Mesenchymal stem cell (in vitro differentiated cells and primary cell): Measurements from ENCODE around the gene MDH1.
A peak's percentile ranks its signal among the peaks of the same experiment; 100 is the strongest.

Experiments used
- DNase-seq: peaks from one replicate; pipeline ENCODE4 v3.0.0-alpha.2; 2013
- H2AFZ ChIP-seq: one replicate; pipeline ENCODE4 v1.6.1; 2013; ENCODE audit warnings: low read depth, mild to moderate bottlenecking, control low read depth, inconsistent platforms, low read length, moderate library complexity
- H2AK5ac ChIP-seq: 2 replicates; pipeline ENCODE4 v1.6.1; 2013; ENCODE audit warnings: low read length, moderate library complexity, mild to moderate bottlenecking, inconsistent platforms; ENCODE audit not compliant: severe bottlenecking
- H2BK120ac ChIP-seq: one replicate; pipeline ENCODE4 v1.6.1; 2013; ENCODE audit warnings: low read depth, mild to moderate bottlenecking, inconsistent platforms, low read length, moderate library complexity
- H2BK12ac ChIP-seq, 2 experiments: one replicate each; pipeline ENCODE4 v1.6.1; 2013; ENCODE audit warnings: inconsistent platforms in 2 of 2, low read length in 2 of 2, mild to moderate bottlenecking in 2 of 2, moderate library complexity in 2 of 2, control low read depth in 1 of 2
- H2BK15ac ChIP-seq: one replicate; pipeline ENCODE4 v1.6.1; 2013; ENCODE audit warnings: mild to moderate bottlenecking, low read depth, inconsistent platforms; ENCODE audit not compliant: poor library complexity, severe bottlenecking
- H2BK5ac ChIP-seq: 2 replicates; pipeline ENCODE4 v1.6.1; 2013; ENCODE audit warnings: low read depth, mild to moderate bottlenecking, low read length, control low read depth, inconsistent platforms; ENCODE audit not compliant: poor library complexity, severe bottlenecking
- H3K14ac ChIP-seq, 2 experiments: one replicate each; pipeline ENCODE4 v1.6.1; 2013; ENCODE audit warnings: inconsistent platforms in 2 of 2, low read length in 2 of 2, control low read depth in 1 of 2, mild to moderate bottlenecking in 1 of 2, moderate library complexity in 1 of 2
- H3K18ac ChIP-seq, 2 experiments: one replicate each; pipeline ENCODE4 v1.6.1; 2013; ENCODE audit warnings: inconsistent platforms in 2 of 2, low read length in 2 of 2, control low read depth in 1 of 2, low read depth in 1 of 2, mild to moderate bottlenecking in 1 of 2
- H3K23ac ChIP-seq, 2 experiments: one replicate each; pipeline ENCODE4 v1.6.1; 2013; ENCODE audit warnings: inconsistent platforms in 2 of 2, low read length in 2 of 2, mild to moderate bottlenecking in 2 of 2, moderate library complexity in 2 of 2, control low read depth in 1 of 2
- H3K27ac ChIP-seq: 2 replicates; pipeline ENCODE4 v1.5.1; 2013; ENCODE audit warnings: mild to moderate bottlenecking, moderate library complexity, low read length, control low read depth, inconsistent platforms; ENCODE audit not compliant: poor library complexity, severe bottlenecking
- H3K27me3 ChIP-seq, 2 experiments: 2 replicates each; pipeline versions ENCODE4 v1.6.1 to v1.7.0; 2013; ENCODE audit warnings: low read length in 2 of 2, mild to moderate bottlenecking in 2 of 2, moderate library complexity in 2 of 2, control low read depth in 1 of 2, inconsistent platforms in 1 of 2; ENCODE audit not compliant: control insufficient read depth in 1 of 2, insufficient read depth in 1 of 2
- H3K36me3 ChIP-seq, 2 experiments: 2 replicates each; pipeline versions ENCODE4 v1.6.1 to v1.7.0; 2013; ENCODE audit warnings: low read length in 2 of 2, control low read depth in 1 of 2, inconsistent platforms in 1 of 2, low read depth in 1 of 2, mild to moderate bottlenecking in 1 of 2; ENCODE audit not compliant: insufficient read depth in 2 of 2, control insufficient read depth in 1 of 2
- H3K4ac ChIP-seq, 2 experiments: one replicate each; pipeline ENCODE4 v1.6.1; 2013; ENCODE audit warnings: inconsistent platforms in 2 of 2, low read length in 2 of 2, mild to moderate bottlenecking in 2 of 2, moderate library complexity in 2 of 2, control low read depth in 1 of 2, low read depth in 1 of 2
- H3K4me1 ChIP-seq: 2 replicates; pipeline ENCODE4 v1.6.1; 2013; ENCODE audit warnings: low read depth, low read length, control low read depth; ENCODE audit not compliant: control insufficient read depth, insufficient read depth
- H3K4me2 ChIP-seq: 2 replicates; pipeline ENCODE4 v1.6.1; 2013; ENCODE audit warnings: low read length, mild to moderate bottlenecking, inconsistent platforms; ENCODE audit not compliant: poor library complexity, severe bottlenecking
- H3K4me3 ChIP-seq, 2 experiments: 2 replicates each; pipeline versions ENCODE4 v1.5.1 to v1.7.0; 2013; ENCODE audit warnings: low read length in 2 of 2, mild to moderate bottlenecking in 2 of 2, control low read depth in 1 of 2, low read depth in 1 of 2; ENCODE audit not compliant: insufficient read depth in 1 of 2
- H3K79me1 ChIP-seq: replicated peaks from 2 replicates; pipeline ENCODE4 v1.6.1; 2013; ENCODE audit warnings: mild to moderate bottlenecking, control low read depth, low read length, inconsistent platforms; ENCODE audit not compliant: poor library complexity, severe bottlenecking
- H3K9ac ChIP-seq: 2 replicates; pipeline ENCODE4 v1.7.0; 2013; ENCODE audit warnings: mild to moderate bottlenecking, low read length, moderate library complexity
- H3K9me3 ChIP-seq: 2 replicates; pipeline ENCODE4 v1.7.0; 2013; ENCODE audit warnings: mild to moderate bottlenecking, low read length; ENCODE audit not compliant: control insufficient read depth
- H4K8ac ChIP-seq: one replicate; pipeline ENCODE4 v1.6.1; 2013; ENCODE audit warnings: inconsistent platforms, mild to moderate bottlenecking, low read length, moderate library complexity
- H4K91ac ChIP-seq: one replicate; pipeline ENCODE4 v1.6.1; 2013; ENCODE audit warnings: mild to moderate bottlenecking, low read length, inconsistent platforms
- WGBS: methylation state at CpG from one replicate; pipeline ENCODE4 v1.1.7; 2013; ENCODE audit warnings: mixed read lengths; 5-methylcytosine and 5-hydroxymethylcytosine counted together

MDH1 gene

DNA sequence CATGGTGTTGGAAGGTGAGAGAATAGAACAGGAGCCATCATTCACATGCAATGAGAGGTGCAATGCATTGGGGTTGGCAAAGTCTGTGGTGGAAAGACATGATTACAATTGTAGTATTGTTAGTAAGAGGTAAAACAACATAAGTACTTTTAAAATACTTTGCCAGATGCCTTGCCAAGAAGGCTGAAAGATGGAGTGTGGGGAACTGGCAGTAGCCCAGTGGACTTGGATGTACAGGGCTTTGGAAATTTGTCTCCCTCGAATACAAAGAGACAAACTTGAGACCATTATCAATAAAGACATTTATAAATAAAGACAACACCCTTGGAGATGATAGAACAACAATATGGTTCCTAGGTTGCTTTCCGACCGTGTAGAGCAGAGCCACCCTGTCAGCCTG, 62.0 kb downstream of the MDH1 start:
- H3K4me3 ChIP-seq, result no peak overlapping the region
- H4K91ac ChIP-seq, result no peak overlapping the region
- no peak overlapping the region for H3K18ac ChIP-seq
- no peak overlapping the region for H3K27ac ChIP-seq
- no peak overlapping the region for H4K8ac ChIP-seq
- H2BK15ac ChIP-seq, result no peak overlapping the region
- no peak overlapping the region for H2BK120ac ChIP-seq
- H2BK12ac ChIP-seq, result no peak overlapping the region
- no peak for DNase-seq
- H3K4me1 ChIP-seq, result no peaks in the 10 kb centered on the region
- H3K9me3 ChIP-seq, result no peaks in the 10 kb centered on the region
- no peak overlapping the region for H2AK5ac ChIP-seq
- no peak overlapping the region for H3K9ac ChIP-seq
- no peaks in the 10 kb centered on the region for H3K79me1 ChIP-seq
- no peaks in the 10 kb centered on the region for H3K27me3 ChIP-seq
- H2AFZ ChIP-seq, result no peak overlapping the region
- H3K36me3 ChIP-seq, result no peaks in the 10 kb centered on the region
- no peak overlapping the region for H3K14ac ChIP-seq
- H2BK5ac ChIP-seq, result no peak overlapping the region
- H3K4ac ChIP-seq, result no peak overlapping the region
- H3K23ac ChIP-seq, result no peak overlapping the region
- no CpG with 5 or more reads among the region's 3 CpGs for WGBS
- H3K4me2 ChIP-seq, result no peak overlapping the region

DNA sequence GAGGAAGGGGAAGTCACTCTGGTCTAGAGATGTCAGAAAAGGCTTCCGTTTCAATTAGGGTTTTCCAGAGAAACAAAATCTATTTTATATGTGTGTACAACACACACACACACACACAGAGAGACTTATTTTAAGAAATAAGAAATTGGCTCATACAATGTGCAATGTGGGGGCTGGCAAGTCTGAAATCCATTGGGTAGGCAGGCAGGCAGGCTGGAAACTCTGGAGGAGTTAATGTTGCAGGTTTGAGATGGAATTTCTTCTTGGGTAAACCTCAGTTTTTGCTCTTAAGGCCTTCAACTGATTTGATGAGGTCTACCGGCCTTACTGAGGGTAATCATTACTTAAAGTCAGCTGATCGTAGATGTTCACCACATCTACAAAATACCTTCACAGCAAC, 62.6 kb downstream of the MDH1 start:
- Histone ChIP-seq H4K91ac (no peak overlapping the region), H4K8ac (no peak overlapping the region), H2BK5ac (no peak overlapping the region), H2AK5ac (no peak overlapping the region), H2BK15ac (no peak overlapping the region), H3K14ac (no peak overlapping the region), H3K79me1 (no peaks in the 10 kb centered on the region), H3K9me3 (no peaks in the 10 kb centered on the region), H3K18ac (no peak overlapping the region), H2AFZ (no peak overlapping the region), H3K36me3 (no peaks in the 10 kb centered on the region), H3K27me3 (no peaks in the 10 kb centered on the region), H3K4ac (no peak overlapping the region), H2BK12ac (no peak overlapping the region), H2BK120ac (no peak overlapping the region), H3K9ac (no peak overlapping the region), H3K4me3 (no peak overlapping the region), H3K27ac (peak overlapping the region; percentile 53), H3K23ac (no peak overlapping the region), H3K4me2 (no peak overlapping the region), H3K4me1 (no peaks in the 10 kb centered on the region)
- 88% methylated on average over 2 of the region's 3 CpGs for WGBS
- DNase-seq, result no peak

DNA sequence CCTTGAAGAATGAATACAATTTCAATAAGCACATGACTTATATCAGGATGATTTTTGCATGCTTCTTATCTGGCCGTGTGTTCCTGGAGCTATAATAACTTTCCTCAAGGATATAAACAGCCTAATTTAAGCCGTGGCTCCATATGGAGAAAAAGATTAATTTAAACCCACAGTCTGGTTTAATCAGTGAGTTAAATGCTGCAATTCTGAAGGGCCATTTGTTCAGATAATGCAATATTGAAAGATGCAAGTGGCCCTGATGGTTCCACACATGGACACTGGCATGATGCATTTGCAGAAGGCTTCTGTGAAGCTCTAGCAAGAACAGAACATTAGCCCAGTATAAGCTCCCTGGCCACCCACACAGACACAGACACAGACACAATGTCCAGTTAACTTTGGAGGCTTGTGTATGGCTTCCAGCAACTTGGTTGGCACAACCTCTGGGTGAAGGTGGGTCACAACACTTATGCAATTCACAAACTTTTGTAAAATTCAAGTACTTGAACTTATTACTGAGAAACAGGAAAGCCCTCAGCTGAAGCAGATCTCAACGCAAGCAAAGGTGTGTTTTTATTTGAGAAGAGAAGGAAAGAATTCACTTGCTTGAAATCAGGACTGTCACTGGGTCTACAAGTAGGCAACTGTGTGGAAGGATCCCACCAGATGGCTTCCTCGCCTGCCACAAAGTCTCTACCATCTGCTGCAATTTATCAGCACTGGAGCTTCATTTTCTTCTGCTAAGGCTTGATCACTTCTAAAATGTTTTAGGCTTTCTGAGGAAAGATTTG, 63.3 kb downstream of the MDH1 start:
- Histone ChIP-seq H2BK15ac (no peak overlapping the region), H4K8ac (no peak overlapping the region), H3K27me3 (no peaks in the 10 kb centered on the region), H3K4me2 (no peak overlapping the region), H3K23ac (no peak overlapping the region), H3K14ac (no peak overlapping the region), H3K79me1 (no peaks in the 10 kb centered on the region), H3K4me3 (no peak overlapping the region), H3K18ac (no peak overlapping the region), H3K36me3 (no peaks in the 10 kb centered on the region), H3K4me1 (no peaks in the 10 kb centered on the region), H3K27ac (peak overlapping the region; percentile 28), H2AK5ac (no peak overlapping the region), H2BK12ac (no peak overlapping the region), H3K4ac (no peak overlapping the region), H2BK120ac (no peak overlapping the region), H3K9me3 (no peaks in the 10 kb centered on the region), H4K91ac (no peak overlapping the region), H2BK5ac (no peak overlapping the region), H2AFZ (no peak overlapping the region), H3K9ac (no peak overlapping the region)
- 96% methylated on average over 3 of the region's 4 CpGs for WGBS
- DNase-seq, result no peak

GRCh38 chr2:63652652-63652985, 63.9 kb downstream of the MDH1 start:
- no peak overlapping the region for H3K27ac ChIP-seq
- H3K23ac ChIP-seq, result no peak overlapping the region
- H2AFZ ChIP-seq, result no peak overlapping the region
- no peak overlapping the region for H3K14ac ChIP-seq
- no peaks in the 10 kb centered on the region for H3K27me3 ChIP-seq
- H2BK120ac ChIP-seq, result no peak overlapping the region
- no peaks in the 10 kb centered on the region for H3K36me3 ChIP-seq
- H2BK12ac ChIP-seq, result no peak overlapping the region
- no peak overlapping the region for H2BK15ac ChIP-seq
- H3K4me2 ChIP-seq, result no peak overlapping the region
- no peak overlapping the region for H2BK5ac ChIP-seq
- WGBS, result no CpG with 5 or more reads among the region's 2 CpGs
- H3K9me3 ChIP-seq, result no peaks in the 10 kb centered on the region
- no peaks in the 10 kb centered on the region for H3K79me1 ChIP-seq
- no peak overlapping the region for H3K4ac ChIP-seq
- no peak overlapping the region for H2AK5ac ChIP-seq
- no peak for DNase-seq
- H3K9ac ChIP-seq, result no peak overlapping the region
- no peaks in the 10 kb centered on the region for H3K4me1 ChIP-seq
- no peak overlapping the region for H4K8ac ChIP-seq
- no peak overlapping the region for H3K4me3 ChIP-seq
- no peak overlapping the region for H4K91ac ChIP-seq
- H3K18ac ChIP-seq, result no peak overlapping the region
